HT1080 (cell line): ENCODE results near the gene BET1. TPM values are rescaled to one million over a fixed set of nuclear protein-coding genes. Genes with fewer than 3 reads are reported as not detected.

Experiments used
- DNase-seq: peaks from one replicate; pipeline ENCODE4 v3.0.0-alpha.2; 2015; ENCODE audit warnings: low read depth
- total RNA-seq: library from RNA; depleted of rRNA; stranded (reverse); fragments of >200 nt; shearing (Covaris generic); gene quantifications from 2 replicates; pipeline ENCODE4 v1.2.3, GENCODE V29; 2014; rRNA removed

Gene BET1
- total RNA-seq, 1 experiment from 2014 or later = 27.2 TPM

DNA sequence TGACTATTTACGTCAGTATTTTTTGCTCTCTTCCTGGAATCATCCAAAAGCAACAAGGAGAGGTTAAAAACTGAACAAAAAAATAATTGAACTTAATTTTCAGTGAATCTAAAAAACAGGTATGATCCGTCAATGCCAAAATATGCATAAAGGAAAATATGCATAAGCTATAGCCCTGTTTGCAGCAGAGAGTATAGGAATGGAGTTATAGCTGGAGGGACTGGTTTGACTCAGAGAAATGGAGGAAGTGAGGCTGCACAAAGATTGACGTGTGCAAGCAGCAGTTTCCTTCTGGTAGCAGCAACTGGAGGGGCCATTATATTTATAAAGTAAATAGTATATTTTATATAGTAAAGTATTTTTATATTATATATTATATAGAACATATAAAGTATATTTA, 45.5 kb downstream of the BET1 start:
- DNase-seq = no peak

DNA sequence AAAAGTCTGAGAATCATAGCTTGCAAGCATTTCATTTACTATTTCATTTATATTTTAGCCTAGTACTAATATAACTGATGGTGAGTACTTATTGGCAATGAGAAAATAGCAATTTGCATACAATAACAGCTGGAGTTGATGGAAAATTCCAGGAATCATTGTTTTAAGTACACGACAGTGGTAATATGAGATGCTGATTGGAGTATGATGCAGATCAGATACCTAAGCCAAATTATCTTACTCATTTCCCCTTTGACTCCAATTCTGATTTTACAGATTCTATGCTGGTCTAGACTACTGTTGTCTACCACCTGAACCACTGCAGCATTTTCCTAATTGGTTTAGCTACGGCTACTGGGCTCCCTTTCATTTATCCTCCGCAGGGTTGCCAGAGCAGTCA, 45.9 kb downstream of the BET1 start:
- peak; percentile 56 for DNase-seq

DNA sequence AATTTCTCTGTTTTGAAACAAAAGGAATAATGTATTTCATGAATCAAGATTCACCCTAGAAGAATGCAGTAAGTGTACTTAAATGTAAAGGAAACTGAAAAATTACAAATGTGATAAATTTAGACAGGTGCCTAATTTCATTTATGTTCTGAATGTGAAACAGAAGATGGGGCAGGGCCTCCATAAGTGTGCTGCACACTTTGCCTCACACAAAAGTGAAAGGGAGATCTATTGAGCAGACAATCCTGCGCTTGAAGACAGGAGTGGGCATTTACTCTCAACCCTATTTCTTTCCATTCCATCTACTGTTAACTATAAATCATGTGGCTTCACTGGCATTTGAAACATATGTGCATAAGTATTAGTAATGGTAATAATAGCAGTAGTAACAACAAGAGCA, 46.4 kb downstream of the BET1 start:
- DNase-seq = no peak

DNA sequence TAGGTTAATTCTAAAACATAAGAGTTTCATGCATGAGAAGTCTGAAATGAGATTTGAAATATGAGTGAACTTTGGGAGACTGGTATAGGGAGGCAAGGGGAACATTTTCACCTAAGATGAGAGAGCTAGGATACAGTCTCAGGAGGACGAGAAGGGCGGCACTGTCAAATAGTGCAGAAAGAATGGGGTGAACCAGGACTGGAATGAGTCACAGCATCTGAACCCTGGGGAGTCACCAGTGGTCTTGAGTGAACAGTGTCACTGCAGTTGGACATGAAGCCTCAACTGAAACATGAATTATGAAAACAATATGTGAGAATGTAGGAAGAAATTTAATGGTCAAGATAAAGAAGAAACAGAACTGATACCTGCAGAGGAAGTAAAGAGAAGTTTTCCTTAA, 48.9 kb downstream of the BET1 start:
- no peak for DNase-seq

DNA sequence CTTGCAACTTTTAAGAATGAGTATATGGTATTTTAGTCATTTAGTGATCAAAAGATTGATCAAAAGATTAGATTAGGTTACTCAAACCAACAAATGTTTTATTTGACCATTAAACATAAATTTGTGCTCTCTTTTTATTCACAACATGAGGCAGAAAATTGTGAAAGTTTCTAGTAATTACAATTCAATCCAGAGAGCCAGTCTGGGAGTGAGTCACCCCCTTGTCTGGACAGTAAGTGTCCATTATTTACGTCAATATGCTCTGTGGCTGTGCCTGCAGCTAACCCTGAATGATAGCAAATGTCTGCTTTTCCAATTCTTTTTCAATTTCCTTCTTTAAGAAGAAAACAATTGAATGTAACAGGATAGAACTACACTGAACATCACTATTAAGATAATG, 54.7 kb downstream of the BET1 start:
- DNase-seq = peak; percentile 33

DNA sequence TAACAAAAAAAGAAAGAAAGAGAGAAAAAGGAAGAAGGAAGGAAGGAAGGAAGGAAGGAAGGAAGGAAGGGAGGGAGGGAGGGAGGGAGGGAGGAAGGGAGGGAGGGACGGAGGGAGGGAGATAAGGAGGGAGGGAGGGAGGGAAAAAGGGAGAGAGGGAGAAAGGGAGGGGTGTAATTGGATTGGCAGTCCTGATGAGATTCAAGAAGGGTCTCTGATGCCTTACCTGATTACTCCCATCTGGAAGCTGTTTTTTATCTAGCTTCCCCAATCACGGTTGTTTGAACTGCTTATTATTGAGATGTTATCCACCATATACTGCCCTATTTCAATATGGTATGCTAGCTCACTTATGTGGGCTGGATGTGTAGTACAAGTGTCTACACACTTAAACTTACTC, 55.3 kb downstream of the BET1 start:
- DNase-seq = no peak

DNA sequence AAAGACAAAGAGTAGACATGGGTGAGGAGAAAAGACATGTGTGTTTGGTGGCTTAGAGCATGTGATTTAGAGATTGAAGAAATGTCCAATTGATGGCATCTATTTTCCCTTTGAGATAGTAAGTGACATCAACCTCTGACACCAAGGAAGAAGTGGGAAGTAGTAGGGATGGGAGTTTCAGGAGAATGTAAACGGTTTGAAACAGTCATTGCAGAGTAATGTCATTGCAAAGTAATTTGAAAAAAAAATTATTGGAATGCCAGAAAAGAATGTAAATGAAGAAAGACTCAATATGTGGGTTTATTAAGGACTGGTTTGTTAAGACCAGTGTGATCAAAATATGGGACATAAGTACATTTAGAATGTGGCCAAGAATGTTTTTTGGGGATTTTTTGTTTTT, 56.0 kb downstream of the BET1 start:
- DNase-seq = peak; percentile 29

DNA sequence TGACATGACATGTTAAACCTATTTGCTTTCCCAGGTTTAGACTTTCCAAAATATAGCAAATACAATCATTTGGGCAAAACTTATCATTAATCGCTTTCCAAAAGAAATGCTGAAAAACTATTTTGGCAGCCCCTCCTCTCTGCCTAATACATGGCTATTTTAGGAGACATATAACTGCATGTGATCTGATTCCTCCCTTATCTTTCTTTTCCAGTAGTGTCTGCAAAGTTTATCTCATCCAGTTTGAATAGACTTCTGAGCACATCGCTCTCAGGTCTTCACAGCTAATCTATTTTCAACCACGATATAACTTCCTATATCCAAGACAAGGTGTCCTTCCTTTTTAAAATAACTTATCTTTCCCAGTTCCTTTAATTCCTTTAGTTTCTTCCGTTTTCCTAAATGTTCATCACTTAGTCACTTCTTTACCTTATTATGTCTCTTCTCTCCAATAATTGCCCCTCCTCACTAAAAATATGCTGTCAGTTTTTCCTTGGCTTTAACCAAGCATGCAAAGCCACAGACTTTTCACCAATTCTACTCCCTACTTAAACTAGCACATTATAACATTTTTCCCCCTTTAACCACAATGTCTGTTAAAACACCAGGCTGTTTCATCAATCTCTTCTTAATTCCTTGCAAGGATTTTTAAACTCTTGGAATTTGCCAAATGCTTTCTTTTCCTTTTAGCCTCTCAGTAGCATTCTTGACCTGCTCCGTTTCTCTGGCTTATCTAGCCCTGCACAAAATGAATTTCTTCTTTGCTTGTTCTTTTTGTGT, 58.2 kb downstream of the BET1 start:
- DNase-seq = no peak

DNA sequence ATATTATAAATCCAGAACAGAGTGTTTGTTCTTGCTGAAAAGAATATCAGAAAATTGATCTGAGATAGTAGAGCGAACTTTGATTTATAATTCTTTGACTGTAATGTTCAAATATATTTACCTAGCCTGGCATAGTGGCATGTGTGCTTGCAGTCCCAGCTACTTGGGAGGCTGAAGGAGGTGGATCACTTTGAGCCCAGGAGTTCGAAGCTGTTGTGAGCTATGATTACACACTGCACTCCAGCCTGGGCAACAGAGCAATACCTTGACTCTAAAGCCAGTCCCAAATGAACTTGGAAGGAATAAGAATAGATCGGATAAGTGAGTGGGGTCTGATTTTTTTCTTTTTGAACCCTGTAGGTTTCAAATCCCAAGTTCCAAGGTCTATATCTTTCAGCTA, 59.1 kb downstream of the BET1 start:
- no peak for DNase-seq

DNA sequence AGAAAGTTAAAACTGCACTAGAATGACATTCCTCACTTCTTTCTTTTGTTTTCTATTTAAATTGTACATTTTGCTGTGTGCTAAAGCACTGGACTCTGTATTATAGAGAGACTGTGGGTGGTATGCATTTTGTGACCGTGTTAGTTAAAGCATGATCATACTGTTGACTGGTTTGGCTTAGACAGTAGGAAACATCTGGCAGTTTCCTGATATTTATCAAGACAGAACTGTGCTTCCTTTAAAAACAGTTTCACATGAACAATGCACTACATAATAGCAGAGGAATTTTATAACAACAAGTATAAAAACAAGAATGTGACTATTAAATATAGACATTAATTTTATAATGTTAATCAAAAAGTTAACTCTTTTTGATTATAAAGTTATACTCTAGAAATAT, 59.5 kb downstream of the BET1 start:
- DNase-seq = no peak

DNA sequence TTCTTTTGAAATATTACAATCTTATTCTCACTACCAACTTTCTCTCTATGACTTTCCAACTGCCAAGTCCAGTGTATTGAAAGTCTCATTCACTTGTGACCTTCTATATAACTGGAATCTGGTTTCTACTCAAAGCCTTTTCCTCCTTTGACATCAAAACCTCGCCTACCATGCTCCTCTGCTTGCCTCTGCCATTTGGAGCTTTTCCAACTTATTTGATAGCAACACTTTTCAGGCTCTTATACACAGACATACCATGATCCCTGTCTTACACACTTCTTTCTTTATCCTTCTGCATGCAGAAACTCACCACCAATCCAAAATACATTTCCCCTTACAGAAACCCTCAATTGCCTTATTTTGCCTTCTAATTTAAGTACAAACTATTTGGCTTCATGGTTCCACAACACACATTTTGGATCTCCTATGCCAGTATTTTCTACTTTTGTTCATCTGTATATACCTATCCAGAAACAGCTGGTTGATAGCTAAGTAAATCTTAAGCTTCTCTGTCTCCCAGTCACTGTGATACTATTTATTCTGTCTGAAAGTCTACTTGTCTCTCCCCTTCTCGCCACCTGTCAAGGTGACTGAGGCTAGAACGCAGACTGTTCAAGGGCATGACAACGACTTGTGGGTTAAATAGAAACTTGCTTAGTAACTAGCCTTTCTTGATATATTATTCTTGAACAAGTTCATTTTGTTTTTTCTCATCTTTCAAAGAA, 60.2 kb downstream of the BET1 start:
- DNase-seq = no peak

Other genes starting within 250 kb of the BET1 start
- gene TFPI2, start 113.6 kb downstream of the BET1 start, total RNA-seq = not detected in 2 replicates
- not detected in 2 replicates for gene GNGT1, start 97.8 kb downstream of the BET1 start, total RNA-seq
- 17.6 and 22.9 TPM in 2 replicates for gene GNG11, start 82.6 kb downstream of the BET1 start, total RNA-seq